Vagina (tissue), 2 donors: Measurements from ENCODE around the gene ATXN7L3B. TPM values are rescaled to one million over a fixed set of nuclear protein-coding genes. Genes with fewer than 3 reads are reported as not detected.

Experiments
- DNase-seq, 2 donors: peaks; one replicate each; pipeline ENCODE4 v3.0.0-alpha.2; 2017; ENCODE audit errors: extremely low spot score in 2 of 2
- H3K27ac ChIP-seq: fragments of 200-600 bp; sonication (generic); one replicate; pipeline ENCODE4 v1.5.1; 2019
- H3K27me3 ChIP-seq: fragments of 200-600 bp; sonication (generic); one replicate; pipeline ENCODE4 v1.5.1; 2019
- H3K36me3 ChIP-seq, 2 donors: fragments of 200-600 bp; sonication (generic); one replicate each; pipeline ENCODE4 v1.5.1; 2017 to 2019
- H3K4me1 ChIP-seq: fragments of 200-600 bp; sonication (generic); one replicate; pipeline ENCODE4 v1.5.1; 2019
- H3K4me3 ChIP-seq, 2 donors: fragments of 200-600 bp; sonication (generic); 1 replicate in 1 of 2; 2 replicates in 1 of 2; pipeline ENCODE4 v1.5.1; 2016 to 2019
- H3K9me3 ChIP-seq: fragments of 200-600 bp; sonication (generic); one replicate; pipeline ENCODE4 v1.5.1; 2019
- CTCF ChIP-seq, 3 experiments: fragments of 450-650 bp in 2 of 3; fragments of 200-600 bp in 1 of 3; sonication (generic) in 1 of 3; IDR thresholded peaks; one replicate each; pipeline ENCODE4 v1.5.1; 2017 to 2019; ENCODE audit warnings: antibody characterized with exemption in 3 of 3, mild to moderate bottlenecking in 2 of 3, moderate library complexity in 2 of 3
- POLR2A ChIP-seq, 2 donors: fragments of 450-650 bp; IDR thresholded peaks; one replicate each; pipeline ENCODE4 v1.6.1; 2017; ENCODE audit warnings: antibody characterized with exemption in 2 of 2, mild to moderate bottlenecking in 2 of 2, moderate library complexity in 2 of 2
- POLR2AphosphoS5 ChIP-seq, 2 donors: sonication (generic); formaldehyde crosslinking; IDR thresholded peaks; one replicate each; pipeline ENCODE4 v1.9.0; 2017; ENCODE audit warnings: antibody characterized with exemption in 2 of 2, mild to moderate bottlenecking in 2 of 2, low read depth in 1 of 2; ENCODE audit not compliant: insufficient read depth in 1 of 2
- intact Hi-C: fragments of 100-400 bp; cut with DNase I; formaldehyde crosslinking; loops from one replicate; pipeline ENCODE4 v1.15.1; 2023
- total RNA-seq: library from RNA; depleted of rRNA; stranded (reverse); fragments of >200 nt; gene quantifications from one replicate; pipeline ENCODE4 v1.2.3, GENCODE V29; 2016

The ATXN7L3B gene
- total RNA-seq, result 15.0 TPM

DNA sequence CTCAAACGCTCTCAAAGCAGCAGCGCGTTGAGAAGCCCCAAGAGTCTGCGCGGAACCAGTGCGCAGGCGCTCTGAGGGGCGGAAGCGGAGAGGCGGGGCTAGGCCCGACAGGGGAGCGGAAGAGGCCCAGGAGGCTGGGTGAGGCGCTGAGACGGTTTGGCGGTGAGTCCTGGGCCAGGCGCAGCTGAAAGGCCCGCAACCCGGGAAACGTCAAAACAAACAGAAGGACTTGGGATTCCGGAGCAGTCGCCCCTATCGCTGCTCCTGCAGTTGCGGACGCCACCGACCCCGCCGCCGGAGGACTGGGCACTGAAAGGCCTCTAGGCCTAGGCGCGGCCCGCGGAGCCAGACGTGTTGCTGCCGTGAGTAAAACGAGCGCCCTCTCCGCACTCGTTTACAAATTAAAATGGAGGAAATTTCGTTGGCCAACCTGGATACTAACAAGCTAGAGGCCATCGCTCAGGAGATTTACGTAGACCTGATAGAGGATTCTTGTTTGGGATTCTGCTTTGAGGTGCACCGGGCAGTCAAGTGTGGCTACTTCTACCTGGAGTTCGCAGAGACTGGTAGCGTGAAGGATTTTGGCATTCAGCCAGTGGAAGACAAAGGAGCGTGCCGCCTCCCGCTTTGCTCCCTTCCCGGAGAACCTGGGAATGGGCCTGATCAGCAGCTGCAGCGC is at the start of gene ATXN7L3B:
ATXN7L3B (plus strand) TSS at position 129 of the 679 bp plus-strand sequence; CDS start at position 407, 278 bp downstream.
- intact Hi-C loops, result no loop called here
- Histone ChIP-seq H3K9me3 (no peaks in the 10 kb centered on the region), H3K27ac (peak within 1 kb of the TSS; percentile 85), H3K27me3 (no peaks in the 10 kb centered on the region), H3K4me1 (peaks cover 39% of the 10 kb centered on the region), H3K4me3 (peak within 1 kb of the TSS; percentile 77 to 78), H3K36me3 (peaks cover 0 to 10% of the 10 kb centered on the region in 2 donors)
- TF ChIP-seq CTCF (IDR thresholded peaks at IDR 0.05), result no peak
- peak in 1 of 2 donors; percentile 61 for TF ChIP-seq POLR2A (IDR thresholded peaks at IDR 0.05)
- peak; percentile 90 to 94 for TF ChIP-seq POLR2AphosphoS5 (IDR thresholded peaks at IDR 0.05; ENCODE audit: insufficient read depth in 1 of 2, low read depth in 1 of 2)
- DNase-seq, result peak in 1 of 2 donors; percentile 94

DNA sequence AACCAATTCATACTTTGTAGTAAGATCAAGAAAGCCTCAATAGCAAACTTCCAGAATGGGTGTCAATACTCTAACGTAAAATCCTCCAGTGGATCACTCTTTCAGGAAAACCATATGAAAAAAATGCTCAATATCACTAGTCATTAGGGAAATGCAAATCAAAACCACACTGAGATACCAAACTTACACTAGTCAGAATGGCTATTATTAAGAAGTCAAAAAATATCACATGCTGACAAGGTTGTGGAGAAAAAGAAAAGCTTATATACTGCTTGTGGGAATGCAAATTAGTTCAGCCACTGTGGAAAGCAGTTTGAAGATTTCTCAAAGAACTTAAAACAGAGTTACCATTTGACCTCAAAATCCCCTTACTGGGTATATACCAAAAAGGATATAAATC is 49.5 kb upstream of the ATXN7L3B start:
- TF ChIP-seq POLR2AphosphoS5 (IDR thresholded peaks at IDR 0.05; ENCODE audit: insufficient read depth in 1 of 2, low read depth in 1 of 2), result no peak
- TF ChIP-seq CTCF (IDR thresholded peaks at IDR 0.05), result no peak
- TF ChIP-seq POLR2A (IDR thresholded peaks at IDR 0.05), result no peak
- intact Hi-C loops, result no loop called here
- no peaks in the 10 kb centered on the region for H3K36me3 ChIP-seq
- H3K9me3 ChIP-seq, result no peaks in the 10 kb centered on the region
- no peaks in the 10 kb centered on the region for H3K4me1 ChIP-seq
- no peak for DNase-seq
- no peak overlapping the region for H3K4me3 ChIP-seq
- H3K27me3 ChIP-seq, result no peaks in the 10 kb centered on the region
- H3K27ac ChIP-seq, result no peak overlapping the region

DNA sequence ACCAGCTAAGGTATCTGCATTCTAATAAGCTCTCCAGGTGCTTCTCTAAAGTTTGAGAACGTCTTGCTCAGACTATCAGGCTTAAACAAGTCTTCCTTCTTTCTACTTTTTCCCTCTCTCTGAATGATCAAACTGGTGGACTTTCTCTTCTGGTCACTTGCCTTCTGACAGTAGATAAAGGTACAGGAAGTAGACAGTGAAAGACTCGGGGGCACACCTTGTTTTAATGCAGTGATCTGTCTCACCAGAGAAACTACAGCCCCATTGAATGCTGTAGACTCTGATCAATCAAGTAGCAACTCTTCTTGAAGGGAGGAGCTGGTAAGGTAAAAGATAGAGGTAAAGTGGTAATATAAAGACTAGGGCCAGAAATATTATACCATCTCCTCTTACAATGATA is 48.1 kb upstream of the ATXN7L3B start:
- H3K4me3 ChIP-seq, result no peak overlapping the region
- no peaks in the 10 kb centered on the region for H3K9me3 ChIP-seq
- no peak for DNase-seq
- TF ChIP-seq POLR2AphosphoS5 (IDR thresholded peaks at IDR 0.05; ENCODE audit: insufficient read depth in 1 of 2, low read depth in 1 of 2) (no peak), CTCF (IDR thresholded peaks at IDR 0.05) (no peak), POLR2A (IDR thresholded peaks at IDR 0.05) (no peak)
- intact Hi-C loops, result no loop called here
- no peak overlapping the region for H3K27ac ChIP-seq
- H3K36me3 ChIP-seq, result no peaks in the 10 kb centered on the region
- H3K4me1 ChIP-seq, result no peaks in the 10 kb centered on the region
- no peaks in the 10 kb centered on the region for H3K27me3 ChIP-seq

DNA sequence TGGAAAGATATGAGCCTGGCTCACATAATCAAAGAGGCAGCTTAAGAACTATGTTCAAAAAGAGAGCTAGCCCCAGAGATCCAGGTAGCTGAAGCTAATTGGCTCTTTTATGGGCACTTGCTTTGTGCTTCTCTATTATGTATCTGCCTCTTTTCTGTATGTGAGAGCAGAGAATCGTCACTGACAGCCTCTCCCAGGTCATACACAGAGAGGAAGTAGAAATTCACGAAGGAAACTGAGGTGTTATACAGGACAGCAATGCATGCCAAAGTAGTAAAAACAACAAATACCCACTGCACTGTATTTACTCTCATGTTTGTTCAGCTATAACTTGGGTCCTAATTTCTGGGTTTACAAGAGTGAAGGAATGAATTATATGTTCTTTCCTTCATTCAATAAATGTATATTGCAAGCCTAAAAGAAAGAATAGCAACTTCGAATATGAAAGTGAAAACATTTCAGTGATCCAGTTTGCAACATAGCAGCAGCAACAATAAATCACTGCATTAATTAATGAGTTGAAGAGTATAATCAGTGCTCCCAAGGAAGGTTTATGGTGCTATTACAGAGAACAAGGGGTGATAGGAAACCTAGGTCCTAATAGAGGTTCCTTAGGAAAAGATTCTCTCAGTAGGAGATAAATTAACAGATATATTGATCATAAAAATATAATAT is 47.1 kb upstream of the ATXN7L3B start:
- no peaks in the 10 kb centered on the region for H3K27me3 ChIP-seq
- intact Hi-C loops, result no loop called here
- TF ChIP-seq CTCF (IDR thresholded peaks at IDR 0.05), result no peak
- TF ChIP-seq POLR2AphosphoS5 (IDR thresholded peaks at IDR 0.05; ENCODE audit: insufficient read depth in 1 of 2, low read depth in 1 of 2), result no peak
- TF ChIP-seq POLR2A (IDR thresholded peaks at IDR 0.05), result no peak
- no peak for DNase-seq
- no peak overlapping the region for H3K27ac ChIP-seq
- H3K36me3 ChIP-seq, result no peaks in the 10 kb centered on the region
- H3K4me3 ChIP-seq, result no peak overlapping the region
- H3K4me1 ChIP-seq, result no peaks in the 10 kb centered on the region
- no peaks in the 10 kb centered on the region for H3K9me3 ChIP-seq

- H3K27me3 ChIP-seq, result no peaks in the 10 kb centered on the region
- H3K36me3 ChIP-seq, result no peaks in the 10 kb centered on the region
- no peaks in the 10 kb centered on the region for H3K9me3 ChIP-seq
- TF ChIP-seq CTCF (IDR thresholded peaks at IDR 0.05) (no peak), POLR2A (IDR thresholded peaks at IDR 0.05) (no peak)
- no peak overlapping the region for H3K27ac ChIP-seq
- intact Hi-C loops, result no loop called here
- no peaks in the 10 kb centered on the region for H3K4me1 ChIP-seq
- no peak overlapping the region for H3K4me3 ChIP-seq
- no peak for DNase-seq
These were observed 46.3 kb upstream of the ATXN7L3B start for GRCh38 chr12:74491374-74491773.
